ENCODE results near the gene ATXN1.

ATXN1 gene

GRCh38 chr6:16746812-16747211, 14.4 kb downstream of the ATXN1 start:
- no peak for ATAC-seq
- TF ChIP-seq, protein P1, sequence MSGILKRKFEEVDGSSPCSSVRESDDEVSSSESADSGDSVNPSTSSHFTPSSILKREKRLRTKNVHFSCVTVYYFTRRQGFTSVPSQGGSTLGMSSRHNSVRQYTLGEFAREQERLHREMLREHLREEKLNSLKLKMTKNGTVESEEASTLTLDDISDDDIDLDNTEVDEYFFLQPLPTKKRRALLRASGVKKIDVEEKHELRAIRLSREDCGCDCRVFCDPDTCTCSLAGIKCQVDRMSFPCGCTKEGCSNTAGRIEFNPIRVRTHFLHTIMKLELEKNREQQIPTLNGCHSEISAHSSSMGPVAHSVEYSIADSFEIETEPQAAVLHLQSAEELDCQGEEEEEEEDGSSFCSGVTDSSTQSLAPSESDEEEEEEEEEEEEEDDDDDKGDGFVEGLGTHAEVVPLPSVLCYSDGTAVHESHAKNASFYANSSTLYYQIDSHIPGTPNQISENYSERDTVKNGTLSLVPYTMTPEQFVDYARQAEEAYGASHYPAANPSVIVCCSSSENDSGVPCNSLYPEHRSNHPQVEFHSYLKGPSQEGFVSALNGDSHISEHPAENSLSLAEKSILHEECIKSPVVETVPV (CRISPR knock-in tag; IDR thresholded peaks at IDR 0.05): no peak
- no peak for TF ChIP-seq CREB5 (CRISPR knock-in tag; IDR thresholded peaks at IDR 0.05; ENCODE audit: low read depth)
- no peak for TF ChIP-seq ISL1 (CRISPR knock-in tag; IDR thresholded peaks at IDR 0.05)
- TF ChIP-seq PPARA (CRISPR knock-in tag; IDR thresholded peaks at IDR 0.05; ENCODE audit: borderline replicate concordance): no peak
- no peak for TF ChIP-seq SNAI2 (CRISPR knock-in tag; IDR thresholded peaks at IDR 0.05)
- no peak for TF ChIP-seq ZNF565 (CRISPR knock-in tag; conservative IDR thresholded peaks at IDR 0.05; ENCODE audit: low read depth)
- no peak for TF ChIP-seq ZFP30 (CRISPR knock-in tag; IDR thresholded peaks at IDR 0.05)
- TF ChIP-seq, protein P2, sequence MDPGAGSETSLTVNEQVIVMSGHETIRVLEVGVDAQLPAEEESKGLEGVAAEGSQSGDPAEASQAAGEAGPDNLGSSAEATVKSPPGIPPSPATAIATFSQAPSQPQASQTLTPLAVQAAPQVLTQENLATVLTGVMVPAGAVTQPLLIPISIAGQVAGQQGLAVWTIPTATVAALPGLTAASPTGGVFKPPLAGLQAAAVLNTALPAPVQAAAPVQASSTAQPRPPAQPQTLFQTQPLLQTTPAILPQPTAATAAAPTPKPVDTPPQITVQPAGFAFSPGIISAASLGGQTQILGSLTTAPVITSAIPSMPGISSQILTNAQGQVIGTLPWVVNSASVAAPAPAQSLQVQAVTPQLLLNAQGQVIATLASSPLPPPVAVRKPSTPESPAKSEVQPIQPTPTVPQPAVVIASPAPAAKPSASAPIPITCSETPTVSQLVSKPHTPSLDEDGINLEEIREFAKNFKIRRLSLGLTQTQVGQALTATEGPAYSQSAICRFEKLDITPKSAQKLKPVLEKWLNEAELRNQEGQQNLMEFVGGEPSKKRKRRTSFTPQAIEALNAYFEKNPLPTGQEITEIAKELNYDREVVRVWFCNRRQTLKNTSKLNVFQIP (CRISPR knock-in tag; IDR thresholded peaks at IDR 0.05; ENCODE audit: borderline replicate concordance, low read depth): no peak
- no peak for TF ChIP-seq ZNF70 (CRISPR knock-in tag; IDR thresholded peaks at IDR 0.05)
- no peak for TF ChIP-seq CSDC2 (CRISPR knock-in tag; IDR thresholded peaks at IDR 0.05)
- TF ChIP-seq ZNF8 (CRISPR knock-in tag; IDR thresholded peaks at IDR 0.05): no peak
- no peak for TF ChIP-seq ZC3H10 (CRISPR knock-in tag; IDR thresholded peaks at IDR 0.05)
- no peak for TF ChIP-seq ZFP3 (CRISPR knock-in tag; IDR thresholded peaks at IDR 0.05)
- TF ChIP-seq BACH2 (CRISPR knock-in tag; IDR thresholded peaks at IDR 0.05; ENCODE audit: borderline replicate concordance): no peak
- TF ChIP-seq ARNTL (CRISPR knock-in tag; IDR thresholded peaks at IDR 0.05; ENCODE audit: borderline replicate concordance, low read depth): no peak
- no peak for TF ChIP-seq RARB (CRISPR knock-in tag; IDR thresholded peaks at IDR 0.05)
- no peak for TF ChIP-seq GLIS3 (CRISPR knock-in tag; IDR thresholded peaks at IDR 0.05)
- TF ChIP-seq OSR1 (CRISPR knock-in tag; IDR thresholded peaks at IDR 0.05): no peak

DNA sequence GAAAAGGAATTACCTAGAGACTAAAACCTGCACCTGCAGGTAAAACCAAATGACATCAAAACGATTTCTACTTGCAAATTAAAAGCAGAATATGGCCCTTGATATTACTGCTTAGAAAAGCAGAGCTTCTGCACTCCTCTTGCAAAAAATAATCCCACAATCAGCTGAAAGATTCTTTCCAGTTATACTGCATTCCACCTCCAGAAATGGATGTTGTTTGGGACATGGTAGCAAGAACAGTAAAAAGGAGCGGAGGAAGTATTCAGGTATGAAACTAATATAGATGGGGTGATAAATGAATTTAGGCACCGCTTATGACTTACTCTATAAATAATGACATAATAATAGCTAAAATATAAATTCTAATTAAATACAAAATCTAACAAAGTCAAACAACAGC, 14.9 kb downstream of the ATXN1 start:
- TF ChIP-seq ESRRG (CRISPR knock-in tag; IDR thresholded peaks at IDR 0.05) (no peak), ZNF8 (CRISPR knock-in tag; IDR thresholded peaks at IDR 0.05) (no peak), CSDC2 (CRISPR knock-in tag; IDR thresholded peaks at IDR 0.05) (no peak), PATZ1 (CRISPR knock-in tag; IDR thresholded peaks at IDR 0.05; ENCODE audit: borderline replicate concordance) (no peak), ZC3H10 (CRISPR knock-in tag; IDR thresholded peaks at IDR 0.05) (no peak), RARB (CRISPR knock-in tag; IDR thresholded peaks at IDR 0.05) (no peak), PPARA (CRISPR knock-in tag; IDR thresholded peaks at IDR 0.05; ENCODE audit: borderline replicate concordance) (no peak), ZNF565 (CRISPR knock-in tag; conservative IDR thresholded peaks at IDR 0.05; ENCODE audit: low read depth) (no peak), ZFP30 (CRISPR knock-in tag; IDR thresholded peaks at IDR 0.05) (no peak), ARNTL (CRISPR knock-in tag; IDR thresholded peaks at IDR 0.05; ENCODE audit: borderline replicate concordance, low read depth) (no peak), TCF4 (CRISPR knock-in tag; IDR thresholded peaks at IDR 0.05; ENCODE audit: borderline replicate concordance) (no peak), ZNF70 (CRISPR knock-in tag; IDR thresholded peaks at IDR 0.05) (no peak), TSHZ2 (CRISPR knock-in tag; IDR thresholded peaks at IDR 0.05) (no peak), ISL1 (CRISPR knock-in tag; IDR thresholded peaks at IDR 0.05) (no peak)
- no peak for ATAC-seq
